K562 (cell line): ENCODE data around the gene CD99L2. TPM values are rescaled to one million over a fixed set of nuclear protein-coding genes. Genes with fewer than 3 reads are reported as not detected.
A peak's percentile ranks its signal among the peaks of the same experiment; 100 is the strongest.

Source experiments
- ATAC-seq: fragments of 200-7000 bp; cut with Tn5 transposase; 3 replicates; pipeline ENCODE4 v1.9.1; 2020; ENCODE audit warnings: moderate library complexity
- BruUV-seq: library from RNA; stranded (reverse); fragments of 400-500 nt; replicated peaks from 2 replicates; lab custom pipeline; 2021; lab: Mats Ljungman, UMichigan
- CTCF ChIA-PET: fragments of 300-600 bp; formaldehyde crosslinking; extraction: SDS; loops from one replicate; lab custom pipeline; 2021; ENCODE audit warnings: low intra/inter-chr PET ratio; lab: Yijun Ruan, JAX
- POLR2A ChIA-PET: fragments of 300-600, 350-650 bp; sonication (Branson Sonifier 250); formaldehyde crosslinking; extraction: SDS; loops from one replicate; lab custom pipeline; 2021; ENCODE audit warnings: antibody characterized with exemption, inconsistent platforms; lab: Yijun Ruan, JAX
- DNase-seq, 4 experiments: peaks; one replicate each; pipeline versions ENCODE4 v3.0.0 to v3.0.0-alpha.2; 2011 to 2018; ENCODE audit warnings: low spot score in 3 of 4, mixed read lengths in 3 of 4; ENCODE audit errors: extremely low read depth in 1 of 4
- FAIRE-seq: peaks from 2 replicates; lab custom pipeline; 2011; peaks lifted over from hg19 to GRCh38; lab: Jason Lieb, UNC
- H2AFZ ChIP-seq: 2 replicates; pipeline ENCODE4 v1.6.0; 2011; ENCODE audit warnings: low read depth, low read length, control low read depth, inconsistent platforms
- H3K27ac ChIP-seq: fragments of 200-600 bp; 3 replicates; pipeline ENCODE4 v1.8.0; 2011; ENCODE audit warnings: low read depth, mild to moderate bottlenecking, control low read depth, inconsistent platforms, low read length, moderate library complexity, mixed read lengths; ENCODE audit errors: extremely low read depth
- H3K27me3 ChIP-seq, 2 experiments: fragments of 300-600 bp in 1 of 2; 2 replicates in 1 of 2; 3 replicates in 1 of 2; pipeline versions ENCODE4 v1.6.0 to v1.8.0; 2011; ENCODE audit warnings: inconsistent platforms in 2 of 2, low read length in 2 of 2, mild to moderate bottlenecking in 1 of 2, mixed read lengths in 1 of 2, moderate library complexity in 1 of 2; ENCODE audit not compliant: control insufficient read depth in 2 of 2, insufficient read depth in 2 of 2
- H3K36me3 ChIP-seq: fragments of 300-600 bp; 3 replicates; pipeline ENCODE4 v1.8.0; 2011; ENCODE audit warnings: mild to moderate bottlenecking, low read length, inconsistent platforms; ENCODE audit not compliant: control insufficient read depth, insufficient read depth
- H3K4me1 ChIP-seq, 2 experiments: fragments of 200-600 bp in 1 of 2; replicated peaks in 1 of 2; 2 replicates in 1 of 2; 3 replicates in 1 of 2; pipeline versions ENCODE4 v1.5.1 to v1.8.0; 2011; ENCODE audit warnings: inconsistent platforms in 2 of 2, low read length in 2 of 2, mild to moderate bottlenecking in 1 of 2, mixed read lengths in 1 of 2, moderate library complexity in 1 of 2; ENCODE audit not compliant: control insufficient read depth in 2 of 2, insufficient read depth in 2 of 2
- H3K4me2 ChIP-seq: 2 replicates; pipeline ENCODE4 v1.6.1; 2011; ENCODE audit warnings: low read length, control low read depth, inconsistent platforms, mixed read lengths; ENCODE audit not compliant: insufficient read depth
- H3K4me3 ChIP-seq: fragments of 200-600 bp; sonication (generic), shearing (Covaris generic); 2 replicates; pipeline ENCODE4 v1.5.1; 2016; ENCODE audit warnings: control low read depth, inconsistent platforms
- H3K79me2 ChIP-seq: fragments of 200-600 bp; 3 replicates; pipeline ENCODE4 v1.8.0; 2011; ENCODE audit warnings: low read length, inconsistent platforms; ENCODE audit not compliant: control insufficient read depth, insufficient read depth
- H3K9ac ChIP-seq, 2 experiments: 2 replicates each; pipeline versions ENCODE4 v1.6.0 to v1.6.1; 2011; ENCODE audit warnings: low read depth in 2 of 2, low read length in 2 of 2, control low read depth in 1 of 2, inconsistent platforms in 1 of 2, mild to moderate bottlenecking in 1 of 2, mixed read lengths in 1 of 2; ENCODE audit not compliant: insufficient read depth in 1 of 2
- H3K9me1 ChIP-seq: one replicate; pipeline ENCODE4 v1.6.0; 2011; ENCODE audit warnings: inconsistent platforms, mild to moderate bottlenecking, low read length, moderate library complexity; ENCODE audit not compliant: control insufficient read depth, insufficient read depth
- H3K9me3 ChIP-seq: replicated peaks from 2 replicates; pipeline ENCODE4 v1.5.1; 2011; ENCODE audit warnings: low read depth, low read length, inconsistent platforms; ENCODE audit not compliant: control insufficient read depth, insufficient read depth
- H4K20me1 ChIP-seq: replicated peaks from 2 replicates; pipeline ENCODE4 v1.6.1; 2011; ENCODE audit warnings: low read length, inconsistent platforms, mixed read lengths; ENCODE audit not compliant: control insufficient read depth, insufficient read depth
- CXXC5 ChIP-seq: fragments of 250-450 bp; sonication (Bioruptor Pico); IDR thresholded peaks from 2 replicates; pipeline ENCODE4 v1.8.0; 2022; ENCODE audit warnings: inconsistent platforms, mild to moderate bottlenecking, moderate library complexity
- L3MBTL2 ChIP-seq: fragments of 450-650 bp; IDR thresholded peaks from 2 replicates; pipeline ENCODE4 v1.6.1; 2016; ENCODE audit warnings: mild to moderate bottlenecking, moderate library complexity
- LCOR ChIP-seq: sonication (generic); formaldehyde crosslinking; IDR thresholded peaks from 2 replicates; pipeline ENCODE4 v1.8.0; 2022; ENCODE audit warnings: mild to moderate bottlenecking, missing genetic modification reagents
- SPI1 ChIP-seq: IDR thresholded peaks from 2 replicates; pipeline ENCODE4 v1.6.1; 2011; ENCODE audit warnings: low read depth, low read length, control low read depth, borderline replicate concordance
- TAF1 ChIP-seq: IDR thresholded peaks from 2 replicates; pipeline ENCODE4 v1.6.1; 2011; ENCODE audit warnings: mild to moderate bottlenecking, low read length, moderate library complexity; ENCODE audit not compliant: insufficient read depth, control insufficient read depth, severe bottlenecking; ENCODE audit errors: extremely low read depth
- ZNF445 ChIP-seq: fragments of 250-450 bp; sonication (Bioruptor Pico); IDR thresholded peaks from 2 replicates; pipeline ENCODE4 v1.4.0; 2020; ENCODE audit warnings: low read depth, mild to moderate bottlenecking, moderate library complexity
- WGBS: fragments of 100-300 bp; shearing (Covaris generic); methylation state at CpG from one replicate; pipeline ENCODE4 v1.1.6; 2016; ENCODE audit warnings: low coverage, mixed read lengths; ENCODE audit not compliant: insufficient coverage; ENCODE audit errors: missing lambda C conversion rate; 5-methylcytosine and 5-hydroxymethylcytosine counted together
- in situ Hi-C: fragments of 300-500 bp; cut with MboI; formaldehyde crosslinking; loops from 4 replicates; pipeline ENCODE4 v1.15.0; 2018; ENCODE audit warnings: inconsistent platforms, mixed read lengths
- intact Hi-C: fragments of 100-400 bp; cut with micrococcal nuclease; formaldehyde crosslinking; loops from 2 replicates; pipeline ENCODE4 v1.14.2; 2022
- polyA plus RNA-seq, 8 experiments: library from polyadenylated mRNA; depleted of rRNA in 4 of 8; stranded (reverse) in 5 of 8; unstranded in 3 of 8; fragments of >200 nt; fragmentation: Nextera tagmentation in 2 of 8; fragmentation: Illumina TruSeq in 1 of 8; extraction: Ambion mirVana in 2 of 8; extraction: Trizol in 1 of 8; gene quantifications; 2 replicates each; pipeline versions ENCODE4 v1.2.1 to v1.2.3, GENCODE V29; 2011 to 2014; ENCODE audit warnings: inconsistent platforms in 1 of 8, missing spikeins in 1 of 8
- total RNA-seq, 7 experiments: library from RNA; depleted of rRNA in 6 of 7; stranded (reverse); fragments of >200 nt in 6 of 7; fragmentation: Illumina TruSeq in 2 of 7; extraction: Trizol in 2 of 7; gene quantifications; 2 replicates each; pipeline versions ENCODE4 v1.2.1 to v1.2.3, GENCODE V29; 2011 to 2021; ENCODE audit warnings: low replicate concordance in 1 of 7
- TF ChIP-seq, protein P1 (sequence below), 2 experiments: fragments of 450-650 bp; formaldehyde crosslinking in 1 of 2; IDR thresholded peaks; 2 replicates each; pipeline versions ENCODE4 v1.4.0 to v1.6.1; 2014 to 2020; ENCODE audit warnings: mild to moderate bottlenecking in 2 of 2, borderline replicate concordance in 1 of 2, low read depth in 1 of 2
- TF ChIP-seq, protein P2 (sequence below): fragments of 450-650 bp; IDR thresholded peaks from 2 replicates; pipeline ENCODE4 v1.6.1; 2017; ENCODE audit warnings: antibody characterized with exemption, mild to moderate bottlenecking

Gene CD99L2
- total and polyA plus RNA-seq, 9 of the 15 experiments (the other 6 are each of a cell fraction or from before 2014, with no cell fraction given): 0.76 to 19.0 (median 11.9) TPM

DNA sequence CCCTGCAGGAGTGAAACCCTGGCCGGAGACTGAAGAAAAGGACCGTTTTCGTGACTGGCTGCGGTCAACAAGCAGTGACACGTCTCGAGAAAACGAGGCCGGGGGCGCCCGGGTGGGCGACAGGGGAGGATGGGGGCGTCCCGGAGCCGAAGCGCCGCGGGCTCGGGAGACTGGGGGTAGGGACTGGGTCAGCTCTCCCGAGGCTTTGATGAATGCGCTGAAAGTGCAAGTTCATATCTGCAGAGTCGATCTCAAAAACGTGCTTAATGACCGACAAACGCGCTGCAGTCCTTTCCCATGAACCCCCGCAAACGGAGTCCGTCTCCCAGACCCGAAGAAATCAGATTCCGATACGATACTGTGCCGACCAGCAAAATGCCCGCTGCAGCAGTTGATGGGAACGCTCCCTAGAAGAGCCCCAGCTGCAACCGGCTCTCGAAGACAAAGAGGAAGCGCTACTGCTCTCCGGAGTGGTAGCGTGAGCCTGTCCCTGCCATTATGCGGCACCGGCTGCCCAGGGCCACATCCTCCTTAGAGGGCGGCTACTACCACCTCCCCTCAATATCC lies 806 bp upstream of the CD99L2 start:
- POLR2A ChIA-PET: interaction anchor here (0.6 to 0.7 kb wide), 2 partner anchors 157 to 445 kb away, joined by 3 read pairs; no protein-coding TSS in a partner anchor
- H3K4me3 ChIP-seq: peak overlapping the region; percentile 78
- peak overlapping the region; percentile 85 for H3K27ac ChIP-seq
- peaks cover 14 to 25% of the 10 kb centered on the region in 2 experiments for H3K4me1 ChIP-seq
- H4K20me1 ChIP-seq: no peaks in the 10 kb centered on the region
- peak overlapping the region; percentile 73 to 97 for H3K9ac ChIP-seq
- intact Hi-C loops (loop anchor here (2.0 to 5.0 kb wide), 2 partner anchors 83 to 126 kb away; partner anchors contain the start of gene HMGB3), in situ Hi-C loops (no loop called here)
- peak; percentile 44 for ATAC-seq
- no peaks in the 10 kb centered on the region for H3K27me3 ChIP-seq
- peak; percentile 13 to 57 (median 18) for DNase-seq
- FAIRE-seq: no peak
- H3K9me1 ChIP-seq: no peaks in the 10 kb centered on the region
- no peaks in the 10 kb centered on the region for H3K36me3 ChIP-seq
- TSS peak; percentile 88 for BruUV-seq
- CTCF ChIA-PET: no interaction called here
- peaks cover 21% of the 10 kb centered on the region for H3K79me2 ChIP-seq
- no peaks in the 10 kb centered on the region for H3K9me3 ChIP-seq
- H3K4me2 ChIP-seq: peak overlapping the region; percentile 82
- WGBS: under 1% methylated on average over 33 of the region's 42 CpGs
- H2AFZ ChIP-seq: peak overlapping the region; percentile 85
- peak; percentile 61; the same call in 1 of the 2 replicates for TF ChIP-seq L3MBTL2
- no peak for TF ChIP-seq ZNF445
- TF ChIP-seq, protein P1, sequence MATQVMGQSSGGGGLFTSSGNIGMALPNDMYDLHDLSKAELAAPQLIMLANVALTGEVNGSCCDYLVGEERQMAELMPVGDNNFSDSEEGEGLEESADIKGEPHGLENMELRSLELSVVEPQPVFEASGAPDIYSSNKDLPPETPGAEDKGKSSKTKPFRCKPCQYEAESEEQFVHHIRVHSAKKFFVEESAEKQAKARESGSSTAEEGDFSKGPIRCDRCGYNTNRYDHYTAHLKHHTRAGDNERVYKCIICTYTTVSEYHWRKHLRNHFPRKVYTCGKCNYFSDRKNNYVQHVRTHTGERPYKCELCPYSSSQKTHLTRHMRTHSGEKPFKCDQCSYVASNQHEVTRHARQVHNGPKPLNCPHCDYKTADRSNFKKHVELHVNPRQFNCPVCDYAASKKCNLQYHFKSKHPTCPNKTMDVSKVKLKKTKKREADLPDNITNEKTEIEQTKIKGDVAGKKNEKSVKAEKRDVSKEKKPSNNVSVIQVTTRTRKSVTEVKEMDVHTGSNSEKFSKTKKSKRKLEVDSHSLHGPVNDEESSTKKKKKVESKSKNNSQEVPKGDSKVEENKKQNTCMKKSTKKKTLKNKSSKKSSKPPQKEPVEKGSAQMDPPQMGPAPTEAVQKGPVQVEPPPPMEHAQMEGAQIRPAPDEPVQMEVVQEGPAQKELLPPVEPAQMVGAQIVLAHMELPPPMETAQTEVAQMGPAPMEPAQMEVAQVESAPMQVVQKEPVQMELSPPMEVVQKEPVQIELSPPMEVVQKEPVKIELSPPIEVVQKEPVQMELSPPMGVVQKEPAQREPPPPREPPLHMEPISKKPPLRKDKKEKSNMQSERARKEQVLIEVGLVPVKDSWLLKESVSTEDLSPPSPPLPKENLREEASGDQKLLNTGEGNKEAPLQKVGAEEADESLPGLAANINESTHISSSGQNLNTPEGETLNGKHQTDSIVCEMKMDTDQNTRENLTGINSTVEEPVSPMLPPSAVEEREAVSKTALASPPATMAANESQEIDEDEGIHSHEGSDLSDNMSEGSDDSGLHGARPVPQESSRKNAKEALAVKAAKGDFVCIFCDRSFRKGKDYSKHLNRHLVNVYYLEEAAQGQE (IDR thresholded peaks at IDR 0.05; ENCODE audit: borderline replicate concordance): 0 out of 2 replicates have a peak, but pooled peaks have one; percentile 7
- TF ChIP-seq, protein P1 (CRISPR knock-in tag; IDR thresholded peaks at IDR 0.05; ENCODE audit: low read depth): no peak
- peak; percentile 67 for TF ChIP-seq SPI1
- TF ChIP-seq, protein P2, sequence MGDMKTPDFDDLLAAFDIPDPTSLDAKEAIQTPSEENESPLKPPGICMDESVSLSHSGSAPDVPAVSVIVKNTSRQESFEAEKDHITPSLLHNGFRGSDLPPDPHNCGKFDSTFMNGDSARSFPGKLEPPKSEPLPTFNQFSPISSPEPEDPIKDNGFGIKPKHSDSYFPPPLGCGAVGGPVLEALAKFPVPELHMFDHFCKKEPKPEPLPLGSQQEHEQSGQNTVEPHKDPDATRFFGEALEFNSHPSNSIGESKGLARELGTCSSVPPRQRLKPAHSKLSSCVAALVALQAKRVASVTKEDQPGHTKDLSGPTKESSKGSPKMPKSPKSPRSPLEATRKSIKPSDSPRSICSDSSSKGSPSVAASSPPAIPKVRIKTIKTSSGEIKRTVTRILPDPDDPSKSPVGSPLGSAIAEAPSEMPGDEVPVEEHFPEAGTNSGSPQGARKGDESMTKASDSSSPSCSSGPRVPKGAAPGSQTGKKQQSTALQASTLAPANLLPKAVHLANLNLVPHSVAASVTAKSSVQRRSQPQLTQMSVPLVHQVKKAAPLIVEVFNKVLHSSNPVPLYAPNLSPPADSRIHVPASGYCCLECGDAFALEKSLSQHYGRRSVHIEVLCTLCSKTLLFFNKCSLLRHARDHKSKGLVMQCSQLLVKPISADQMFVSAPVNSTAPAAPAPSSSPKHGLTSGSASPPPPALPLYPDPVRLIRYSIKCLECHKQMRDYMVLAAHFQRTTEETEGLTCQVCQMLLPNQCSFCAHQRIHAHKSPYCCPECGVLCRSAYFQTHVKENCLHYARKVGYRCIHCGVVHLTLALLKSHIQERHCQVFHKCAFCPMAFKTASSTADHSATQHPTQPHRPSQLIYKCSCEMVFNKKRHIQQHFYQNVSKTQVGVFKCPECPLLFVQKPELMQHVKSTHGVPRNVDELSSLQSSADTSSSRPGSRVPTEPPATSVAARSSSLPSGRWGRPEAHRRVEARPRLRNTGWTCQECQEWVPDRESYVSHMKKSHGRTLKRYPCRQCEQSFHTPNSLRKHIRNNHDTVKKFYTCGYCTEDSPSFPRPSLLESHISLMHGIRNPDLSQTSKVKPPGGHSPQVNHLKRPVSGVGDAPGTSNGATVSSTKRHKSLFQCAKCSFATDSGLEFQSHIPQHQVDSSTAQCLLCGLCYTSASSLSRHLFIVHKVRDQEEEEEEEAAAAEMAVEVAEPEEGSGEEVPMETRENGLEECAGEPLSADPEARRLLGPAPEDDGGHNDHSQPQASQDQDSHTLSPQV: 0 out of 2 replicates have a peak, but pooled peaks have one; percentile 46
- TF ChIP-seq LCOR (CRISPR knock-in tag): 0 out of 2 replicates have a peak, but pooled peaks have one; percentile 20
- peak; percentile 15 for TF ChIP-seq TAF1
- TF ChIP-seq CXXC5 (CRISPR knock-in tag): peak; percentile 42; the same call in 1 of the 2 replicates
